GM19468 (cell line): ENCODE measurements around the gene ITGA8.
"Not testable (repeated sequence)": the region's sequence is repeated elsewhere in the genome, so short reads cannot be mapped to it uniquely, and the experiment has no call there.

Experiments
- ATAC-seq: cut with Tn5 transposase; IDR thresholded peaks from one replicate; pipeline ENCODE4 v1.9.1; 2021; ENCODE audit warnings: mild to moderate bottlenecking, moderate library complexity, moderate number of reproducible peaks; ENCODE audit not compliant: unreplicated experiment; ENCODE audit errors: extremely low read depth

The ITGA8 gene

GRCh38 chr10:15626937-15627336, 92.8 kb downstream of the ITGA8 start:
- no peak for ATAC-seq

GRCh38 chr10:15625261-15625660, 94.5 kb downstream of the ITGA8 start:
- no peak for ATAC-seq

GRCh38 chr10:15624401-15625196, 95.1 kb downstream of the ITGA8 start:
- no peak for ATAC-seq

GRCh38 chr10:15620836-15621515, 98.7 kb downstream of the ITGA8 start:
- ATAC-seq = no peak

GRCh38 chr10:15620337-15620736, 99.4 kb downstream of the ITGA8 start:
- no peak for ATAC-seq

- no peak for ATAC-seq
Measured at GRCh38 chr10:15609246-15609645, 110.5 kb downstream of the ITGA8 start.

- no peak for ATAC-seq
Measured at GRCh38 chr10:15606377-15606776, 113.3 kb downstream of the ITGA8 start.

GRCh38 chr10:15605740-15606369, 113.9 kb downstream of the ITGA8 start:
- ATAC-seq = no peak

- ATAC-seq = no peak
Measured at GRCh38 chr10:15603446-15604011, 116.2 kb downstream of the ITGA8 start.

GRCh38 chr10:15601819-15602218, 117.9 kb downstream of the ITGA8 start:
- no peak for ATAC-seq

- no peak for ATAC-seq
Measured at GRCh38 chr10:15595260-15595659, 124.5 kb downstream of the ITGA8 start.

GRCh38 chr10:15591937-15592336, 127.8 kb downstream of the ITGA8 start:
- no peak for ATAC-seq

- no peak for ATAC-seq
Measured at GRCh38 chr10:15591431-15591830, 128.3 kb downstream of the ITGA8 start.

GRCh38 chr10:15588635-15589508, 130.8 kb downstream of the ITGA8 start:
- ATAC-seq = no peak

- ATAC-seq = no peak
Measured at GRCh38 chr10:15588151-15588550, 131.6 kb downstream of the ITGA8 start.

- ATAC-seq = no peak
Measured at GRCh38 chr10:15587271-15587670, 132.5 kb downstream of the ITGA8 start.

GRCh38 chr10:15585303-15585715, 134.4 kb downstream of the ITGA8 start:
- peak; percentile 68 for ATAC-seq

GRCh38 chr10:15582972-15583371, 136.8 kb downstream of the ITGA8 start:
- not testable (repeated sequence) for ATAC-seq

GRCh38 chr10:15579605-15580004, 140.1 kb downstream of the ITGA8 start:
- ATAC-seq = no peak

GRCh38 chr10:15572531-15573045, 147.1 kb downstream of the ITGA8 start:
- ATAC-seq = no peak
